AG08395 (cell line): ENCODE results near the gene NPC1.

Experiments used
- DNase-seq: peaks from one replicate; pipeline ENCODE4 v3.0.0; 2012; ENCODE audit warnings: mixed read lengths, low spot score

The NPC1 gene

GRCh38 chr18:23487738-23488570 lies 98.4 kb downstream of the NPC1 start:
- no peak for DNase-seq

GRCh38 chr18:23485386-23485785 lies 100.9 kb downstream of the NPC1 start:
- DNase-seq: no peak

DNA sequence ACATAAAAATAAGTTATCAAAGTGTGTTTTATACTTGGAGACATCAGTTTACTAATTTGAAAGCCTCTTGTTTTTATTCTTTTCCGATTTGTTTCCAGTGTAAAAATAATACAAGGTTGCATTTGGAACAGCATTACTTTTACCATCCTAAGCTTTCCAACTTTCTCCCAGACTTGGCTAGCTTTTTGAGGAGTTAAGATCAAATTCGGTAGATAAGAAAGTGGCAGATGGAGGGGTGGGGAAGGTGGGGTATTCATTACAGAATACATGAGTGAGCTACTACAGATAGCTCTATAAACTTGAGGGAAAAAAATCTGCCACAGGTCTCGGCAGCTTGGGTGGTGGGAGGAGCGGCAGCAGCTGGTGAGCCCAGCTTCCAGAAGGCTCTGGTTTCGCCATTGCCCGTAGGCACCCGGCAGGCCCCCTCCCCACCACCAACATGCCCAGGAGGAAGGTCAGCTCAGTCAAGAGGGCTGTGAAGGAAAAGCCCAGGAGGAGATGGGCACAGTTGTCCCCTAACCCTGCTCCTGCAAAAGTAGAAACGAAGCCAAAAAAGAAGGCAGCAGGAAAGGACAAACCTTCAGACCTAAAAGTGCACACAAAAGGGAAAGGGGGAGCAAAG lies 101.6 kb downstream of the NPC1 start:
- DNase-seq: no peak
